ENCODE measurements around the gene EYS.

DNA sequence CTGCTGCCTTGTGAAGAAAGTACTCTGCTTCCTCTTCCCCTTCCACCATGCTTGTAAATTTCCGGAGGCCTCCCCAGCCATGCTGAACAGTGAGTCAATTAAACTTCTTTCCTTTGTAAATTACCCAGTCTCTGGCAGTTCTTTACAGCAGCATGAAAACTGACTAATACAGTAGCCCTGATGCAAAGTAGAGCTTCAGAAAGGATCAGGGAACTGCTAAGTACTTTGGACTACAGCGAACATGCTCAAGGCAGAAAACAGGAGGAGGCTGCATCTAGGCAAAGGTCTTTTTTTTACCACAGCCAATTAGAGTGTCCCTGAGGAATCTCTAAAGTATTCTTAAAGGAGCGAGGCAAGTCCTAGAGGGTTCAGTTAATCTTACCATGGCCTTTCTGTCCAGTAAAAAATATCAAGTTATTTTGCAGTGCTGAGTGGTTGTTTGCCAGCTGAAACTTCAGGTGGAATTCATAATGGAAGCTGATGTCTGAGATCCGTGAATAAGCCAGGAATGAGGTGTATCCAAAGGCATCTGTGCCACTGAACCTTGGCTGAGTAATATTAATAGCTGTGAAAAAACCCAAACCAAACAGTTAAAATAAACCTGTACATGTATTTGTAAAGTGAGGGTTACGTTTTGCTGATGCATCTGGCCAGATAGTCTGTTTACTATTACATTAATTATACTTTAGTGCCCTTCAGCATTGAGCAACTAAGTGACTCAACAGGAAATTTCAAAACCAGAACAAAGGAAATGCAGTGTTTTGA, 1901.0 kb downstream of the EYS start:
- TF ChIP-seq GATA2 (IDR thresholded peaks at IDR 0.05; ENCODE audit: low read depth, low read length) (no peak), GATA3 (IDR thresholded peaks at IDR 0.05; ENCODE audit: low read depth, low read length) (no peak)

Measured in SH-SY5Y (cell line).